ENCODE data around the gene CMTM3. TPM values are rescaled to one million over a fixed set of nuclear protein-coding genes. Genes with fewer than 3 reads are reported as not detected.

Gene CMTM3
- total RNA-seq, 1 experiment from 2014 or later, result 19.1 TPM

- TF ChIP-seq, protein P1, sequence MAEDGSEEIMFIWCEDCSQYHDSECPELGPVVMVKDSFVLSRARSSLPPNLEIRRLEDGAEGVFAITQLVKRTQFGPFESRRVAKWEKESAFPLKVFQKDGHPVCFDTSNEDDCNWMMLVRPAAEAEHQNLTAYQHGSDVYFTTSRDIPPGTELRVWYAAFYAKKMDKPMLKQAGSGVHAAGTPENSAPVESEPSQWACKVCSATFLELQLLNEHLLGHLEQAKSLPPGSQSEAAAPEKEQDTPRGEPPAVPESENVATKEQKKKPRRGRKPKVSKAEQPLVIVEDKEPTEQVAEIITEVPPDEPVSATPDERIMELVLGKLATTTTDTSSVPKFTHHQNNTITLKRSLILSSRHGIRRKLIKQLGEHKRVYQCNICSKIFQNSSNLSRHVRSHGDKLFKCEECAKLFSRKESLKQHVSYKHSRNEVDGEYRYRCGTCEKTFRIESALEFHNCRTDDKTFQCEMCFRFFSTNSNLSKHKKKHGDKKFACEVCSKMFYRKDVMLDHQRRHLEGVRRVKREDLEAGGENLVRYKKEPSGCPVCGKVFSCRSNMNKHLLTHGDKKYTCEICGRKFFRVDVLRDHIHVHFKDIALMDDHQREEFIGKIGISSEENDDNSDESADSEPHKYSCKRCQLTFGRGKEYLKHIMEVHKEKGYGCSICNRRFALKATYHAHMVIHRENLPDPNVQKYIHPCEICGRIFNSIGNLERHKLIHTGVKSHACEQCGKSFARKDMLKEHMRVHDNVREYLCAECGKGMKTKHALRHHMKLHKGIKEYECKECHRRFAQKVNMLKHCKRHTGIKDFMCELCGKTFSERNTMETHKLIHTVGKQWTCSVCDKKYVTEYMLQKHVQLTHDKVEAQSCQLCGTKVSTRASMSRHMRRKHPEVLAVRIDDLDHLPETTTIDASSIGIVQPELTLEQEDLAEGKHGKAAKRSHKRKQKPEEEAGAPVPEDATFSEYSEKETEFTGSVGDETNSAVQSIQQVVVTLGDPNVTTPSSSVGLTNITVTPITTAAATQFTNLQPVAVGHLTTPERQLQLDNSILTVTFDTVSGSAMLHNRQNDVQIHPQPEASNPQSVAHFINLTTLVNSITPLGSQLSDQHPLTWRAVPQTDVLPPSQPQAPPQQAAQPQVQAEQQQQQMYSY (CRISPR knock-in tag; IDR thresholded peaks at IDR 0.05), result no peak
Measured at GRCh38 chr16:66608241-66609138, 4.0 kb downstream of the CMTM3 start (continued).

DNA sequence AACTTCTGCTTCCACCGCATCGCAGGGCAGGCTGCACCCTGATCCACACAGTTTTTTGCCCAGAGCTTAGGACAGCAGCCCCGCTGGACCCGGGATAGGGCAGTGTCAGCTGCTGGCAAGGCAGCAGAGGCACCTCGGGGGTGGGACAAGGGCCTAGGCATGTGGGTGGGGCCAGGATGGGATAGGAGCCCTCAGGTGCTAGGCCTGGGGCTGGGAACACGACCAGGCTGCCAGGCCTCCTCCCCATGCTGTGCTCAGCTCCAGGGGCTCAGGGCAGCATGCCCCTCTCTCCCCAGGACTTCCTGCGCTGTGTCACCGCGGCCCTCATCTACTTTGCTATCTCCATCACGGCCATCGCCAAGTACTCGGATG, 4.6 kb downstream of the CMTM3 start:
- TF ChIP-seq SMAD3 (CRISPR knock-in tag; IDR thresholded peaks at IDR 0.05; ENCODE audit: borderline replicate concordance) (no peak), OVOL2 (CRISPR knock-in tag; IDR thresholded peaks at IDR 0.05; ENCODE audit: borderline replicate concordance) (no peak), SP1 (CRISPR knock-in tag; conservative IDR thresholded peaks at IDR 0.05) (no peak), SMAD4 (CRISPR knock-in tag; IDR thresholded peaks at IDR 0.05) (no peak), GTF2I (CRISPR knock-in tag; conservative IDR thresholded peaks at IDR 0.05) (no peak), ZNF121 (CRISPR knock-in tag; IDR thresholded peaks at IDR 0.05) (no peak), RORB (CRISPR knock-in tag; IDR thresholded peaks at IDR 0.05) (no peak), ATF2 (CRISPR knock-in tag; IDR thresholded peaks at IDR 0.05; ENCODE audit: borderline replicate concordance, low read depth) (no peak), ARID4B (CRISPR knock-in tag; IDR thresholded peaks at IDR 0.05; ENCODE audit: borderline replicate concordance) (no peak), FOXK1 (CRISPR knock-in tag; IDR thresholded peaks at IDR 0.05) (no peak), FOXP4 (CRISPR knock-in tag; IDR thresholded peaks at IDR 0.05) (no peak), ZNF263 (CRISPR knock-in tag; IDR thresholded peaks at IDR 0.05; ENCODE audit: low read depth) (no peak), FOXP1 (CRISPR knock-in tag; IDR thresholded peaks at IDR 0.05; ENCODE audit: borderline replicate concordance) (no peak)
- TF ChIP-seq, protein P2, sequence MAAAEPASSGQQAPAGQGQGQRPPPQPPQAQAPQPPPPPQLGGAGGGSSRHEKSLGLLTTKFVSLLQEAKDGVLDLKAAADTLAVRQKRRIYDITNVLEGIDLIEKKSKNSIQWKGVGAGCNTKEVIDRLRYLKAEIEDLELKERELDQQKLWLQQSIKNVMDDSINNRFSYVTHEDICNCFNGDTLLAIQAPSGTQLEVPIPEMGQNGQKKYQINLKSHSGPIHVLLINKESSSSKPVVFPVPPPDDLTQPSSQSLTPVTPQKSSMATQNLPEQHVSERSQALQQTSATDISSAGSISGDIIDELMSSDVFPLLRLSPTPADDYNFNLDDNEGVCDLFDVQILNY (CRISPR knock-in tag; IDR thresholded peaks at IDR 0.05), result no peak
- TF ChIP-seq, protein P3, sequence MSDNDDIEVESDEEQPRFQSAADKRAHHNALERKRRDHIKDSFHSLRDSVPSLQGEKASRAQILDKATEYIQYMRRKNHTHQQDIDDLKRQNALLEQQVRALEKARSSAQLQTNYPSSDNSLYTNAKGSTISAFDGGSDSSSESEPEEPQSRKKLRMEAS (CRISPR knock-in tag; IDR thresholded peaks at IDR 0.05), result no peak
- no peaks in the 10 kb centered on the region for H3K9me3 Mint-ChIP-seq
- no peak overlapping the region for H3K27ac Mint-ChIP-seq
- no peak overlapping the region for H3K4me3 Mint-ChIP-seq
- H3K4me1 Mint-ChIP-seq, result peaks cover 21% of the 10 kb centered on the region
- no peaks in the 10 kb centered on the region for H3K27me3 Mint-ChIP-seq (ENCODE audit: low read depth)
- DNase-seq (ENCODE audit: low spot score) (no peak), ATAC-seq (no peak)
- H3K36me3 Mint-ChIP-seq, result peaks cover 30% of the 10 kb centered on the region
- ChIA-PET CTCF (interaction anchor here (0.6 to 4.0 kb wide), 62 partner anchors 9 to 320 kb away, joined by 3 to 70 read pairs (median 5); partner anchors contain the start of genes CKLF, CMTM2, CMTM4 and DYNC1LI2), POLR2A (interaction anchor here (1.7 kb wide), 1 partner anchor 42 kb away, joined by 6 read pairs; no protein-coding TSS in a partner anchor)
